ENCODE results near the gene TCFL5.
A peak's percentile ranks its signal among the peaks of the same experiment; 100 is the strongest.

The TCFL5 gene

GRCh38 chr20:62882426-62882825 lies 20.8 kb upstream of the TCFL5 start:
- Histone ChIP-seq H3K36me3 (ENCODE audit: control insufficient read depth, insufficient read depth, low read length) (peaks cover 8% of the 10 kb centered on the region), H3K4me3 (ENCODE audit: low read length) (no peak overlapping the region), H3K27me3 (ENCODE audit: control insufficient read depth, insufficient read depth, low read length) (no peaks in the 10 kb centered on the region), H3K27ac (ENCODE audit: low read depth, low read length) (no peak overlapping the region), H3K4me1 (ENCODE audit: control insufficient read depth, insufficient read depth, low read length) (peaks cover 3% of the 10 kb centered on the region), H3K9ac (ENCODE audit: low read length) (no peak overlapping the region)

- Histone ChIP-seq H3K27me3 (ENCODE audit: control insufficient read depth, insufficient read depth, low read length) (no peaks in the 10 kb centered on the region), H3K36me3 (ENCODE audit: control insufficient read depth, insufficient read depth, low read length) (peaks cover 8% of the 10 kb centered on the region), H3K9ac (ENCODE audit: low read length) (no peak overlapping the region)
These were observed 20.2 kb upstream of the TCFL5 start for GRCh38 chr20:62881662-62882395.

GRCh38 chr20:62880935-62881661 lies 19.5 kb upstream of the TCFL5 start:
- peaks cover 8% of the 10 kb centered on the region for H3K36me3 ChIP-seq (ENCODE audit: control insufficient read depth, insufficient read depth, low read length)

More at GRCh38 chr20:62881662-62882395, 20.2 kb upstream of the TCFL5 start:
- no peak overlapping the region for H3K4me3 ChIP-seq (ENCODE audit: low read length)
- H3K4me1 ChIP-seq (ENCODE audit: control insufficient read depth, insufficient read depth, low read length), result peaks cover 6% of the 10 kb centered on the region
- no peak overlapping the region for H3K27ac ChIP-seq (ENCODE audit: low read depth, low read length)

GRCh38 chr20:62880147-62880934 lies 18.7 kb upstream of the TCFL5 start:
- Histone ChIP-seq H3K27ac (ENCODE audit: low read depth, low read length) (no peak overlapping the region), H3K27me3 (ENCODE audit: control insufficient read depth, insufficient read depth, low read length) (no peaks in the 10 kb centered on the region), H3K4me1 (ENCODE audit: control insufficient read depth, insufficient read depth, low read length) (peaks cover 15% of the 10 kb centered on the region), H3K4me3 (ENCODE audit: low read length) (no peak overlapping the region), H3K36me3 (ENCODE audit: control insufficient read depth, insufficient read depth, low read length) (peaks cover 8% of the 10 kb centered on the region), H3K9ac (ENCODE audit: low read length) (no peak overlapping the region)

More at GRCh38 chr20:62880935-62881661, 19.5 kb upstream of the TCFL5 start:
- no peaks in the 10 kb centered on the region for H3K27me3 ChIP-seq (ENCODE audit: control insufficient read depth, insufficient read depth, low read length)
- peaks cover 11% of the 10 kb centered on the region for H3K4me1 ChIP-seq (ENCODE audit: control insufficient read depth, insufficient read depth, low read length)
- H3K9ac ChIP-seq (ENCODE audit: low read length), result no peak overlapping the region
- H3K4me3 ChIP-seq (ENCODE audit: low read length), result no peak overlapping the region
- H3K27ac ChIP-seq (ENCODE audit: low read depth, low read length), result no peak overlapping the region

GRCh38 chr20:62879275-62880146 lies 17.9 kb upstream of the TCFL5 start:
- no peak overlapping the region for H3K4me3 ChIP-seq (ENCODE audit: low read length)
- H3K9ac ChIP-seq (ENCODE audit: low read length), result no peak overlapping the region
- peaks cover 8% of the 10 kb centered on the region for H3K36me3 ChIP-seq (ENCODE audit: control insufficient read depth, insufficient read depth, low read length)
- peaks cover 15% of the 10 kb centered on the region for H3K4me1 ChIP-seq (ENCODE audit: control insufficient read depth, insufficient read depth, low read length)
- H3K27me3 ChIP-seq (ENCODE audit: control insufficient read depth, insufficient read depth, low read length), result no peaks in the 10 kb centered on the region
- no peak overlapping the region for H3K27ac ChIP-seq (ENCODE audit: low read depth, low read length)

- peaks cover 8% of the 10 kb centered on the region for H3K36me3 ChIP-seq (ENCODE audit: control insufficient read depth, insufficient read depth, low read length)
- no peaks in the 10 kb centered on the region for H3K27me3 ChIP-seq (ENCODE audit: control insufficient read depth, insufficient read depth, low read length)
- no peak overlapping the region for H3K9ac ChIP-seq (ENCODE audit: low read length)
- no peak overlapping the region for H3K27ac ChIP-seq (ENCODE audit: low read depth, low read length)
- no peak overlapping the region for H3K4me3 ChIP-seq (ENCODE audit: low read length)
- H3K4me1 ChIP-seq (ENCODE audit: control insufficient read depth, insufficient read depth, low read length), result peaks cover 15% of the 10 kb centered on the region
These were observed 16.8 kb upstream of the TCFL5 start for GRCh38 chr20:62878244-62879038.

- peaks cover 8% of the 10 kb centered on the region for H3K36me3 ChIP-seq (ENCODE audit: control insufficient read depth, insufficient read depth, low read length)
- no peak overlapping the region for H3K4me3 ChIP-seq (ENCODE audit: low read length)
- H3K4me1 ChIP-seq (ENCODE audit: control insufficient read depth, insufficient read depth, low read length), result peaks cover 15% of the 10 kb centered on the region
- no peak overlapping the region for H3K9ac ChIP-seq (ENCODE audit: low read length)
- no peaks in the 10 kb centered on the region for H3K27me3 ChIP-seq (ENCODE audit: control insufficient read depth, insufficient read depth, low read length)
- peak overlapping the region; percentile 84 for H3K27ac ChIP-seq (ENCODE audit: low read depth, low read length)
These were observed 15.5 kb upstream of the TCFL5 start for GRCh38 chr20:62876902-62877816.

- Histone ChIP-seq H3K4me3 (ENCODE audit: low read length) (no peak overlapping the region), H3K4me1 (ENCODE audit: control insufficient read depth, insufficient read depth, low read length) (peaks cover 15% of the 10 kb centered on the region), H3K27me3 (ENCODE audit: control insufficient read depth, insufficient read depth, low read length) (no peaks in the 10 kb centered on the region), H3K36me3 (ENCODE audit: control insufficient read depth, insufficient read depth, low read length) (peaks cover 5% of the 10 kb centered on the region), H3K27ac (ENCODE audit: low read depth, low read length) (peak overlapping the region; percentile 84), H3K9ac (ENCODE audit: low read length) (no peak overlapping the region)
These were observed 14.9 kb upstream of the TCFL5 start for GRCh38 chr20:62876501-62876901.

GRCh38 chr20:62875419-62876361 lies 14.1 kb upstream of the TCFL5 start:
- H3K36me3 ChIP-seq (ENCODE audit: control insufficient read depth, insufficient read depth, low read length), result no peaks in the 10 kb centered on the region
- H3K27me3 ChIP-seq (ENCODE audit: control insufficient read depth, insufficient read depth, low read length), result no peaks in the 10 kb centered on the region
- peak overlapping the region; percentile 36 for H3K4me3 ChIP-seq (ENCODE audit: low read length)
- peak overlapping the region; percentile 84 for H3K27ac ChIP-seq (ENCODE audit: low read depth, low read length)
- peaks cover 15% of the 10 kb centered on the region for H3K4me1 ChIP-seq (ENCODE audit: control insufficient read depth, insufficient read depth, low read length)
- no peak overlapping the region for H3K9ac ChIP-seq (ENCODE audit: low read length)

- Histone ChIP-seq H3K4me3 (ENCODE audit: low read length) (no peak overlapping the region), H3K36me3 (ENCODE audit: control insufficient read depth, insufficient read depth, low read length) (no peaks in the 10 kb centered on the region), H3K9ac (ENCODE audit: low read length) (no peak overlapping the region), H3K4me1 (ENCODE audit: control insufficient read depth, insufficient read depth, low read length) (peaks cover 15% of the 10 kb centered on the region), H3K27me3 (ENCODE audit: control insufficient read depth, insufficient read depth, low read length) (no peaks in the 10 kb centered on the region), H3K27ac (ENCODE audit: low read depth, low read length) (no peak overlapping the region)
These were observed 13.3 kb upstream of the TCFL5 start for GRCh38 chr20:62874964-62875344.
